GM23338 (cell line): Measurements from ENCODE around the gene HSF2BP. TPM values are rescaled to one million over a fixed set of nuclear protein-coding genes. Genes with fewer than 3 reads are reported as not detected.
A peak's percentile ranks its signal among the peaks of the same experiment; 100 is the strongest.

Experiments
- ATAC-seq: fragments of 200-7000 bp; cut with Tn5 transposase; 3 replicates; pipeline ENCODE4 v1.9.1; 2020
- DNase-seq: peaks from one replicate; pipeline ENCODE4 v3.0.0-alpha.2; 2015; ENCODE audit warnings: low spot score
- H2AFZ ChIP-seq: fragments of 200-600 bp; sonication (generic); 2 replicates; pipeline ENCODE4 v1.8.0; 2016; ENCODE audit warnings: antibody characterized with exemption, mild to moderate bottlenecking, moderate library complexity
- H3F3A ChIP-seq: fragments of 200-600 bp; sonication (generic); replicated peaks from 2 replicates; pipeline ENCODE4 v1.8.0; 2017; ENCODE audit warnings: antibody characterized with exemption, mixed run types, low read depth
- H3K27ac ChIP-seq: fragments of 200-600 bp; sonication (generic); 2 replicates; pipeline ENCODE4 v1.6.1; 2016; ENCODE audit warnings: low read depth
- H3K27me3 ChIP-seq: fragments of 200-600 bp; sonication (generic); 2 replicates; pipeline ENCODE4 v1.8.0; 2016; ENCODE audit warnings: mild to moderate bottlenecking, mixed run types, moderate library complexity; ENCODE audit not compliant: insufficient read depth
- H3K36me3 ChIP-seq: fragments of 200-600 bp; sonication (generic); 2 replicates; pipeline ENCODE4 v1.8.0; 2016; ENCODE audit warnings: mild to moderate bottlenecking; ENCODE audit not compliant: insufficient read depth
- H3K4me1 ChIP-seq: fragments of 200-600 bp; sonication (generic); 2 replicates; pipeline ENCODE4 v1.8.0; 2016; ENCODE audit warnings: mild to moderate bottlenecking, moderate library complexity; ENCODE audit not compliant: insufficient read depth
- H3K4me2 ChIP-seq: fragments of 200-600 bp; sonication (generic); 2 replicates; pipeline ENCODE4 v1.7.1; 2017; ENCODE audit warnings: mixed run types
- H3K4me3 ChIP-seq: fragments of 200-600 bp; sonication (generic); 2 replicates; pipeline ENCODE4 v1.6.1; 2016; ENCODE audit warnings: mixed run types
- H3K79me2 ChIP-seq: fragments of 200-600 bp; sonication (generic); replicated peaks from 2 replicates; pipeline ENCODE4 v1.8.0; 2017; ENCODE audit warnings: mild to moderate bottlenecking; ENCODE audit not compliant: insufficient read depth
- H3K9me2 ChIP-seq: fragments of 200-600 bp; sonication (generic); 2 replicates; pipeline ENCODE4 v1.8.0; 2017; ENCODE audit not compliant: insufficient read depth
- H4K20me1 ChIP-seq: fragments of 200-600 bp; sonication (generic); replicated peaks from 2 replicates; pipeline ENCODE4 v1.8.0; 2017; ENCODE audit warnings: mild to moderate bottlenecking; ENCODE audit not compliant: insufficient read depth
- H3K27ac Mint-ChIP-seq: 2 replicates; pipeline ENCODE4 v1.8.0; 2020; ENCODE audit warnings: inconsistent platforms, mild to moderate bottlenecking, moderate library complexity, mixed read lengths
- H3K27me3 Mint-ChIP-seq: 3 replicates; pipeline ENCODE4 v1.8.0; 2022; ENCODE audit warnings: low read depth, mild to moderate bottlenecking, moderate library complexity, mixed read lengths, inconsistent platforms; ENCODE audit not compliant: insufficient read depth, poor library complexity
- H3K36me3 Mint-ChIP-seq: 3 replicates; pipeline ENCODE4 v1.8.0; 2021; ENCODE audit warnings: low read depth, mild to moderate bottlenecking, inconsistent platforms, moderate library complexity, mixed read lengths
- H3K4me1 Mint-ChIP-seq: 3 replicates; pipeline ENCODE4 v1.8.0; 2020; ENCODE audit warnings: mild to moderate bottlenecking, inconsistent platforms, mixed read lengths
- H3K4me3 Mint-ChIP-seq: 3 replicates; pipeline ENCODE4 v1.8.0; 2021; ENCODE audit warnings: moderate library complexity, mild to moderate bottlenecking, inconsistent platforms, mixed read lengths
- H3K9me3 Mint-ChIP-seq: 3 replicates; pipeline ENCODE4 v1.8.0; 2020; ENCODE audit warnings: moderate library complexity, mild to moderate bottlenecking, inconsistent platforms, mixed read lengths
- CTCF ChIP-seq, 2 experiments: fragments of 200-600 bp in 1 of 2; sonication (generic) in 1 of 2; conservative IDR thresholded peaks; 2 replicates each; pipeline versions ENCODE4 v1.5.1 to v1.6.1; 2016 to 2017; ENCODE audit warnings: antibody characterized with exemption in 2 of 2, low read depth in 2 of 2, mild to moderate bottlenecking in 2 of 2, moderate library complexity in 1 of 2
- ZNF114 ChIP-seq: fragments of 250-450 bp; sonication (Bioruptor Pico); IDR thresholded peaks from 2 replicates; pipeline ENCODE4 v1.5.0; 2020; ENCODE audit warnings: mild to moderate bottlenecking, moderate library complexity
- ZNF462 ChIP-seq: fragments of 250-450 bp; sonication (Bioruptor Pico); IDR thresholded peaks from 2 replicates; pipeline ENCODE4 v1.5.0; 2020; ENCODE audit warnings: mild to moderate bottlenecking, moderate library complexity
- polyA plus RNA-seq: library from polyadenylated mRNA; unstranded; fragments of >200 nt; fragmentation: Nextera tagmentation; extraction: Ambion mirVana; gene quantifications from 2 replicates; pipeline ENCODE4 v1.2.1, GENCODE V29; 2016
- total RNA-seq: library from RNA; depleted of rRNA; stranded (reverse); fragments of >200 nt; shearing (Covaris generic); gene quantifications from 2 replicates; pipeline ENCODE4 v1.2.3, GENCODE V29; 2014

HSF2BP gene
- total and polyA plus RNA-seq, 2 experiments from 2014 or later, result 0.78 to 2.0 TPM

GRCh38 chr21:43643193-43643592 lies 16.1 kb downstream of the HSF2BP start (continued):
- no peak for TF ChIP-seq ZNF462
- no peak for TF ChIP-seq ZNF114 (CRISPR knock-in tag)

GRCh38 chr21:43640400-43640799 lies 18.9 kb downstream of the HSF2BP start:
- no peak for DNase-seq
- Histone ChIP-seq H3K36me3 (no peaks in the 10 kb centered on the region), H3K27me3 (no peaks in the 10 kb centered on the region), H4K20me1 (no peaks in the 10 kb centered on the region), H3F3A (no peaks in the 10 kb centered on the region), H3K4me3 (no peak overlapping the region), H3K4me1 (no peaks in the 10 kb centered on the region), H3K79me2 (no peaks in the 10 kb centered on the region), H2AFZ (no peak overlapping the region), H3K4me2 (no peak overlapping the region), H3K9me2 (no peaks in the 10 kb centered on the region), H3K27ac (no peak overlapping the region)
- TF ChIP-seq ZNF462, result no peak
- TF ChIP-seq CTCF (conservative IDR thresholded peaks at IDR 0.05; ENCODE audit: low read depth in 2 of 2), result 0 out of 4 replicates have a peak, but pooled peaks of 1 of the 2 experiments have one; percentile 19
- H3K4me1 Mint-ChIP-seq, result peaks cover 4% of the 10 kb centered on the region; the same call in 2 of the 3 replicates
- ATAC-seq, result no peak
- H3K36me3 Mint-ChIP-seq, result no peaks in the 10 kb centered on the region
- H3K4me3 Mint-ChIP-seq, result no peak overlapping the region
- H3K9me3 Mint-ChIP-seq, result no peaks in the 10 kb centered on the region
- no peaks in the 10 kb centered on the region for H3K27me3 Mint-ChIP-seq
- no peak overlapping the region for H3K27ac Mint-ChIP-seq
